Stimulated activated CD4-positive, alpha-beta T cell treated with anti-CD3 and anti-CD28 coated beads, Interleukin-15, amount 100 ng/mL, for 24 hours (primary cell): ENCODE data around the gene DACH1.
"Not testable (repeated sequence)": the region's sequence is repeated elsewhere in the genome, so short reads cannot be mapped to it uniquely, and the experiment has no call there.

Experiments
- DNase-seq: peaks from one replicate; pipeline ENCODE4 v3.0.0-alpha.2; 2020

Gene DACH1

GRCh38 chr13:71864986-71865873 lies 1.8 kb downstream of the DACH1 start:
- peak; percentile 16 for DNase-seq

GRCh38 chr13:71864094-71864985 lies 2.7 kb downstream of the DACH1 start:
- DNase-seq, result peak; percentile 40

GRCh38 chr13:71863254-71863865 lies 3.6 kb downstream of the DACH1 start:
- DNase-seq, result no peak

- DNase-seq, result no peak
Observed at GRCh38 chr13:71862459-71862943, 4.5 kb downstream of the DACH1 start.

GRCh38 chr13:71861769-71862458 lies 5.1 kb downstream of the DACH1 start:
- DNase-seq, result no peak

- DNase-seq, result no peak
Observed at GRCh38 chr13:71860547-71861138, 6.4 kb downstream of the DACH1 start.

GRCh38 chr13:71858647-71859046 lies 8.4 kb downstream of the DACH1 start:
- no peak for DNase-seq

- no peak for DNase-seq
Observed at GRCh38 chr13:71856548-71857043, 10.4 kb downstream of the DACH1 start.

- no peak for DNase-seq
Observed at GRCh38 chr13:71854401-71854800, 12.6 kb downstream of the DACH1 start.

- no peak for DNase-seq
Observed at GRCh38 chr13:71853725-71854124, 13.3 kb downstream of the DACH1 start.

- no peak for DNase-seq
Observed at GRCh38 chr13:71852736-71853135, 14.3 kb downstream of the DACH1 start.

GRCh38 chr13:71851498-71852409 lies 15.2 kb downstream of the DACH1 start:
- DNase-seq, result no peak

- DNase-seq, result no peak
Observed at GRCh38 chr13:71842003-71842402, 25.0 kb downstream of the DACH1 start.

GRCh38 chr13:71838842-71839241 lies 28.2 kb downstream of the DACH1 start:
- DNase-seq, result no peak

- DNase-seq, result not testable (repeated sequence)
Observed at GRCh38 chr13:71837582-71837981, 29.4 kb downstream of the DACH1 start.

- DNase-seq, result no peak
Observed at GRCh38 chr13:71831716-71832115, 35.3 kb downstream of the DACH1 start.

GRCh38 chr13:71830736-71831135 lies 36.3 kb downstream of the DACH1 start:
- DNase-seq, result no peak

GRCh38 chr13:71830323-71830722 lies 36.7 kb downstream of the DACH1 start:
- no peak for DNase-seq

GRCh38 chr13:71829547-71829946 lies 37.5 kb downstream of the DACH1 start:
- DNase-seq, result no peak

- no peak for DNase-seq
Observed at GRCh38 chr13:71828564-71828963, 38.4 kb downstream of the DACH1 start.

GRCh38 chr13:71828117-71828516 lies 38.9 kb downstream of the DACH1 start:
- DNase-seq, result no peak
